ENCODE results near the gene ELP4.

ELP4 gene

GRCh38 chr11:31499576-31500178, 9.9 kb upstream of the ELP4 start (continued):
- TF ChIP-seq ZBTB21 (tag by site-specific recombination; IDR thresholded peaks at IDR 0.05) (peak; percentile 27; the same call in 1 of the 2 replicates), ZNF426 (tag by site-specific recombination; IDR thresholded peaks at IDR 0.05) (peak; percentile 89), ZSCAN23 (tag by site-specific recombination; IDR thresholded peaks at IDR 0.05) (no peak), ZNF433 (tag by site-specific recombination; IDR thresholded peaks at IDR 0.05; ENCODE audit: low read depth) (0 out of 2 replicates have a peak, but pooled peaks have one; percentile 43), ZFP69B (tag by site-specific recombination; IDR thresholded peaks at IDR 0.05) (no peak), ZNF623 (tag by site-specific recombination; IDR thresholded peaks at IDR 0.05) (peak; percentile 76), ZNF514 (tag by site-specific recombination; IDR thresholded peaks at IDR 0.05) (no peak), SCRT1 (tag by site-specific recombination; IDR thresholded peaks at IDR 0.05; ENCODE audit: borderline replicate concordance) (no peak), ZNF140 (tag by site-specific recombination; IDR thresholded peaks at IDR 0.05) (peak; percentile 64; the same call in 1 of the 2 replicates), ZNF843 (tag by site-specific recombination; IDR thresholded peaks at IDR 0.05) (no peak), ZNF202 (tag by site-specific recombination; IDR thresholded peaks at IDR 0.05; ENCODE audit: borderline replicate concordance) (peak; percentile 53; the same call in 1 of the 2 replicates), ZNF518A (tag by site-specific recombination; conservative IDR thresholded peaks at IDR 0.05; ENCODE audit: low read depth) (peak; percentile 89), ZNF266 (tag by site-specific recombination; IDR thresholded peaks at IDR 0.05; ENCODE audit: low read depth) (0 out of 2 replicates have a peak, but pooled peaks have one; percentile 37), ZBTB8A (tag by site-specific recombination; IDR thresholded peaks at IDR 0.05) (peak; percentile 76), ZNF510 (tag by site-specific recombination; IDR thresholded peaks at IDR 0.05; ENCODE audit: insufficient replicate concordance) (peak; percentile 61), ZNF10 (tag by site-specific recombination; IDR thresholded peaks at IDR 0.05) (no peak), SP3 (tag by site-specific recombination; IDR thresholded peaks at IDR 0.05) (peak; percentile 15; the same call in 1 of the 2 replicates), REPIN1 (tag by site-specific recombination; IDR thresholded peaks at IDR 0.05; ENCODE audit: low read depth) (no peak), ZNF664 (tag by site-specific recombination; IDR thresholded peaks at IDR 0.05) (0 out of 2 replicates have a peak, but pooled peaks have one; percentile 34), ZNF530 (tag by site-specific recombination; IDR thresholded peaks at IDR 0.05; ENCODE audit: low read depth) (0 out of 2 replicates have a peak, but pooled peaks have one; percentile 39), GLIS2 (tag by site-specific recombination; IDR thresholded peaks at IDR 0.05) (no peak), ZNF600 (tag by site-specific recombination; IDR thresholded peaks at IDR 0.05) (no peak), PRDM4 (tag by site-specific recombination; IDR thresholded peaks at IDR 0.05) (no peak), ZNF610 (tag by site-specific recombination; IDR thresholded peaks at IDR 0.05; ENCODE audit: borderline replicate concordance) (no peak), ZNF404 (tag by site-specific recombination; IDR thresholded peaks at IDR 0.05) (0 out of 2 replicates have a peak, but pooled peaks have one; percentile 53), SALL2 (tag by site-specific recombination; IDR thresholded peaks at IDR 0.05; ENCODE audit: borderline replicate concordance) (no peak), ZNF555 (tag by site-specific recombination; conservative IDR thresholded peaks at IDR 0.05) (peak; percentile 85), ZBTB44 (tag by site-specific recombination; IDR thresholded peaks at IDR 0.05) (no peak), ZFP37 (tag by site-specific recombination; IDR thresholded peaks at IDR 0.05) (no peak), ZNF146 (tag by site-specific recombination; IDR thresholded peaks at IDR 0.05) (no peak), ZNF529 (tag by site-specific recombination; IDR thresholded peaks at IDR 0.05; ENCODE audit: insufficient replicate concordance) (peak; percentile 66), ZNF501 (tag by site-specific recombination; IDR thresholded peaks at IDR 0.05) (peak; percentile 41; the same call in 1 of the 2 replicates), ZNF629 (tag by site-specific recombination; IDR thresholded peaks at IDR 0.05) (0 out of 2 replicates have a peak, but pooled peaks have one; percentile 31)

Data from HEK293 (cell line).